Jurkat, Clone E6-1 (cell line): ENCODE results near the gene HAVCR2.
"Not testable (repeated sequence)": the region's sequence is repeated elsewhere in the genome, so short reads cannot be mapped to it uniquely, and the experiment has no call there.

ENCODE experiments used
- DNase-seq: peaks from one replicate; pipeline ENCODE4 v3.0.0-alpha.2; 2011; ENCODE audit warnings: low read depth, low spot score
- H3K4me3 ChIP-seq: 2 replicates; pipeline ENCODE4 v1.5.1; 2011; ENCODE audit warnings: mild to moderate bottlenecking, low read length, control low read depth, moderate library complexity

HAVCR2 gene

GRCh38 chr5:157051604-157052245, 57.1 kb downstream of the HAVCR2 start:
- H3K4me3 ChIP-seq = no peak overlapping the region
- no peak for DNase-seq

- no peak for DNase-seq
- no peak overlapping the region for H3K4me3 ChIP-seq
These were observed 58.8 kb downstream of the HAVCR2 start for GRCh38 chr5:157050050-157050449.

- no peak overlapping the region for H3K4me3 ChIP-seq
- no peak for DNase-seq
These were observed 59.2 kb downstream of the HAVCR2 start for GRCh38 chr5:157049605-157050004.

GRCh38 chr5:157047898-157048297, 60.9 kb downstream of the HAVCR2 start:
- DNase-seq = no peak
- H3K4me3 ChIP-seq = no peak overlapping the region

- not testable (repeated sequence) for H3K4me3 ChIP-seq, DNase-seq
These were observed 61.8 kb downstream of the HAVCR2 start for GRCh38 chr5:157047016-157047415.

- DNase-seq = no peak
These were observed 62.8 kb downstream of the HAVCR2 start for GRCh38 chr5:157046041-157046440.

GRCh38 chr5:157045601-157046000, 63.2 kb downstream of the HAVCR2 start:
- H3K4me3 ChIP-seq = no peak overlapping the region
- no peak for DNase-seq

More at GRCh38 chr5:157046041-157046440, 62.8 kb downstream of the HAVCR2 start:
- H3K4me3 ChIP-seq = no peak overlapping the region

- no peak overlapping the region for H3K4me3 ChIP-seq
- no peak for DNase-seq
These were observed 70.2 kb downstream of the HAVCR2 start for GRCh38 chr5:157038568-157039187.
